GM12872 (cell line): ENCODE results near the gene COL18A1.

ENCODE experiments used
- TF ChIP-seq, protein P1 (sequence below): IDR thresholded peaks from 3 replicates; pipeline ENCODE4 v1.5.1; 2011; ENCODE audit warnings: low read depth, mild to moderate bottlenecking, low read length, moderate library complexity; ENCODE audit not compliant: insufficient read depth

Gene COL18A1

DNA sequence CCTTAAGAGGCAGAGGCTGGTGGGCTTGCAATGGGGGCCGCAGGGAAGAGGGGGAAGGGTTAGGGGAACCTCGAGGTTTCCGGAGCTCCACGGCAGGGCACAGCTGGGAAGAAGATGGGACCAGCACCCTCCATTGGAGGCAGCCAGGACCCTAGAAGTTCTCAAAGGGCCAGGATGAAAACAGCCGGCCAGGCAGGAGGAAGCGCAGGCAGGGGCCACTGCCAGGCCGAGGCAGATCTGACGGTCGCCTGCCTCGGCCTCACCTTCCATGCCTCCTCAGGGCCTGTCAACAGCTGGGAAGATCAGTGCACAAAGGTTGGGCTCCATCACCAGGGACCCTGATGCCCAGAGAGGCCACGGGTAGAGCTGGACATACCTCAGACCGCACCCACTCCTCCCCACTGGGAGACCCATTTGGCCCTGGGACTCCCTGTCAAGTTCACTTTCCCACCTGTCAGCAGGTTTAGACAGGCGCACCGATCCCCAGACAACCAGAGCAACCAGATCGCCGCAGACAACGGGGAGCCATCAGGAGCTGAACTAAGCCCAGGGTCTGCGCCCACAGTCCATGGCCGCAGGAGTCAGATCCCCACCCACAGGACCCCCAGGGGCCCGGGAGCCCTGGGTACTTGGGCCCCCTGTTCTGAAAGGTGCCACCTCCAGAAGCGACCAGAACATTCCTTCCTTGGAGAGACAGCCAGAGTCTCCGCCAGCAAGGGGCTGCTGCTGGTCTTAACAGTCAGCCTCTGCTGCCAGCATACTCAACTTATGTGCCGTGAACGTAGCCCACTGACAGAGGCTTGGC, 135.0 kb downstream of the COL18A1 start:
- TF ChIP-seq, protein P1, sequence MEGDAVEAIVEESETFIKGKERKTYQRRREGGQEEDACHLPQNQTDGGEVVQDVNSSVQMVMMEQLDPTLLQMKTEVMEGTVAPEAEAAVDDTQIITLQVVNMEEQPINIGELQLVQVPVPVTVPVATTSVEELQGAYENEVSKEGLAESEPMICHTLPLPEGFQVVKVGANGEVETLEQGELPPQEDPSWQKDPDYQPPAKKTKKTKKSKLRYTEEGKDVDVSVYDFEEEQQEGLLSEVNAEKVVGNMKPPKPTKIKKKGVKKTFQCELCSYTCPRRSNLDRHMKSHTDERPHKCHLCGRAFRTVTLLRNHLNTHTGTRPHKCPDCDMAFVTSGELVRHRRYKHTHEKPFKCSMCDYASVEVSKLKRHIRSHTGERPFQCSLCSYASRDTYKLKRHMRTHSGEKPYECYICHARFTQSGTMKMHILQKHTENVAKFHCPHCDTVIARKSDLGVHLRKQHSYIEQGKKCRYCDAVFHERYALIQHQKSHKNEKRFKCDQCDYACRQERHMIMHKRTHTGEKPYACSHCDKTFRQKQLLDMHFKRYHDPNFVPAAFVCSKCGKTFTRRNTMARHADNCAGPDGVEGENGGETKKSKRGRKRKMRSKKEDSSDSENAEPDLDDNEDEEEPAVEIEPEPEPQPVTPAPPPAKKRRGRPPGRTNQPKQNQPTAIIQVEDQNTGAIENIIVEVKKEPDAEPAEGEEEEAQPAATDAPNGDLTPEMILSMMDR = no peak

- TF ChIP-seq, protein P1 = no peak
These were observed 135.6 kb downstream of the COL18A1 start for GRCh38 chr21:45540601-45540970.

- TF ChIP-seq, protein P1 = no peak
These were observed 136.5 kb downstream of the COL18A1 start for GRCh38 chr21:45541221-45542039.

GRCh38 chr21:45542242-45542666, 137.3 kb downstream of the COL18A1 start, which contains the start of gene SLC19A1:
SLC19A1 (minus strand) TSS chr21:45542440; CDS start chr21:45537959, 4,481 bp downstream.
- TF ChIP-seq, protein P1 = peak; percentile 37; the same call in 1 of the 3 replicates

GRCh38 chr21:45542667-45543370, 137.9 kb downstream of the COL18A1 start:
- TF ChIP-seq, protein P1 = no peak

GRCh38 chr21:45543371-45543709, 138.4 kb downstream of the COL18A1 start:
- TF ChIP-seq, protein P1 = no peak
